ENCODE measurements around the gene CTLA4.

The CTLA4 gene

DNA sequence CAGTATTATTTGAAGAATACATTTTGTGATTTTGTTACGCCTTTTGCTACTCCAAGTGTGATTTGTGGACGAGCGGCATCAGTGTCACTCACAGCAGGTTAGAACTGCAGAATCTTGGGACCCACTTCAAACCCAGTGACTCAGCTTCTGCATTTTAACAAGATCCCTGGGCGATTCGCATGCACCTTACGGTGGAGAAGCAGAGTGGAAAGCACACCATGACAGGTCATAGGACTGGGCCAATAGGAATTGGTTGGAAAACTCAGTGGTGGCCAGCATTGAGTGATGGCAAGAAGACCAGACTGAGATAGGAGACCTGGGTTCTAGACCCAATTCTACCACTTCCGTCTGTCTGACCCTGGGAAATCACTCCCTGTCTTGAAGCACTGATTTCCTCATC, 26.3 kb downstream of the CTLA4 start:
- H3K4me3 ChIP-seq (ENCODE audit: low read depth, low read length) = no peak overlapping the region
- no peak for TF ChIP-seq CTCF (IDR thresholded peaks at IDR 0.05; ENCODE audit: borderline replicate concordance, insufficient read depth, low read depth, low read length)

GRCh38 chr2:203894262-203894661, 26.7 kb downstream of the CTLA4 start:
- H3K4me3 ChIP-seq (ENCODE audit: low read depth, low read length) = no peak overlapping the region
- no peak for TF ChIP-seq CTCF (IDR thresholded peaks at IDR 0.05; ENCODE audit: borderline replicate concordance, insufficient read depth, low read depth, low read length)

DNA sequence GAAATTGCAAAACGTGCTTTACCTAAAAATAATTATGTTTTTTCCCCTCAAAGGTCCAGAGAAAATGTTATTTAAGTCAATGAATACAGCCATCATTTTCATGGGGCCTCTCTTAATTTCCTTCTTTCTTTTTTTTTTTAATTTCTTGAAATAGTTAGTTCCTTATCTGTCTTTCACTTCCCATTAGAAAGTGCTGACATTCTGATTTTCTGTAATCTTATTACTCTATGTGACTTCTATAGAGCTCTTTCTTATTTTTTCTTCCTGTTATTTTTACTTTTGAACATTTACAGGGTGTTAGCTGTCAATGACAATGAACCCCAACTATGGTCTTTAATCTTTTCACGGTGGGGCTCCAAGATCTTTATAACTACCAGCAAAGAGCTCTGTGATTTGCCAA, 30.0 kb downstream of the CTLA4 start:
- no peak overlapping the region for H3K4me3 ChIP-seq (ENCODE audit: low read depth, low read length)
- TF ChIP-seq CTCF (IDR thresholded peaks at IDR 0.05; ENCODE audit: borderline replicate concordance, insufficient read depth, low read depth, low read length) = no peak

- no peak overlapping the region for H3K4me3 ChIP-seq (ENCODE audit: low read depth, low read length)
- TF ChIP-seq CTCF (IDR thresholded peaks at IDR 0.05; ENCODE audit: borderline replicate concordance, insufficient read depth, low read depth, low read length) = no peak
Measured at GRCh38 chr2:203898657-203899056, 31.1 kb downstream of the CTLA4 start.

GRCh38 chr2:203900253-203900652, 32.7 kb downstream of the CTLA4 start:
- no peak for TF ChIP-seq CTCF (IDR thresholded peaks at IDR 0.05; ENCODE audit: borderline replicate concordance, insufficient read depth, low read depth, low read length)
- H3K4me3 ChIP-seq (ENCODE audit: low read depth, low read length) = no peak overlapping the region

DNA sequence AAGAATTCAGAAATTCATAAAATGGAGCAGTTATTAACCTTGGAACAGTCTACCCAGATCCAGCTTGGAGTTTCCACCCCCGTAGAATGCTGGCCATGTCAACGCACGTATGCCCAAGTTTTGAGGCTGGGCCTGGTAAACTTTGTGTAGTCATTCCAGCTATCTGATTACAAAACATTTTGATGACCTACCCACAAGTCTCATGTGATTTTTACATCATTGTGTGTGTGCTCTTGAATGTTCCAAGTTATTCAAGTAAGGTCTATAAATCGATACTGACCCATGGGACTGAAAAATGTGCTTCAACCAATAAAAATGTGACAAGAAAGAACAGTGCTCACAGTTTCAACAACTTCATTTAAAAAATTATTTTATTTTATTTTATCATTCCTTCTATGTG, 36.5 kb downstream of the CTLA4 start:
- no peak overlapping the region for H3K4me3 ChIP-seq (ENCODE audit: low read depth, low read length)
- no peak for TF ChIP-seq CTCF (IDR thresholded peaks at IDR 0.05; ENCODE audit: borderline replicate concordance, insufficient read depth, low read depth, low read length)

DNA sequence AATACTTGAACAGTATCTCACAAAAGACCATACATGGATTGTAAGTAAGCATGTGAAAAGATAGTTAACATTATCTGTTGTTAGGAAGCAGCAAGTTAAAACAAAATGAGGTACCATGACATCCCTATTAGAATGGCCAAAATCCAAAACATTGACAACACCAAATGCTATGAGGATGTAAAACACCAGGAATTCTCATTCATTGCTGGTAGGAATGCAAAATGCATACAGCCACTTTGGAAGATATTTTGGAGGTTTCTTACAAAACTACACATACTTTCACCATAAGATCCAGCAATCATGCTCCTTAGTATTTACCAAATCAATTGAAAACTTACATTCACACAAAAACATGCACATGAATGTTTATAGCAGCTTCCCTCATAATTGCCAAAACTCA, 38.1 kb downstream of the CTLA4 start:
- no peak overlapping the region for H3K4me3 ChIP-seq (ENCODE audit: low read depth, low read length)
- TF ChIP-seq CTCF (IDR thresholded peaks at IDR 0.05; ENCODE audit: borderline replicate concordance, insufficient read depth, low read depth, low read length) = no peak
